HL-60 (cell line): Measurements from ENCODE around the gene ELP2.

ENCODE experiments used
- DNase-seq, 2 experiments: peaks; one replicate each; pipeline ENCODE4 v3.0.0-alpha.2; 2010 to 2020; ENCODE audit warnings: low read depth in 1 of 2, low spot score in 1 of 2
- H3K27ac ChIP-seq: fragments of 250-450 bp; sonication (Bioruptor Pico); replicated peaks from 2 replicates; pipeline ENCODE4 v1.5.1; 2020; ENCODE audit warnings: mild to moderate bottlenecking, moderate library complexity
- H3K27me3 ChIP-seq: fragments of 250-450 bp; sonication (Bioruptor Pico); 2 replicates; pipeline ENCODE4 v1.5.1; 2021; ENCODE audit warnings: mild to moderate bottlenecking, moderate library complexity; ENCODE audit not compliant: insufficient read depth, poor library complexity, severe bottlenecking
- H3K4me3 ChIP-seq: replicated peaks from 2 replicates; pipeline ENCODE4 v1.5.1; 2011; ENCODE audit warnings: mild to moderate bottlenecking, control low read depth, low read length; ENCODE audit not compliant: insufficient read depth
- GABPA ChIP-seq: IDR thresholded peaks from 2 replicates; pipeline ENCODE4 v1.6.1; 2012; ENCODE audit warnings: low read depth
- POLR2AphosphoS5 ChIP-seq: IDR thresholded peaks from 2 replicates; pipeline ENCODE4 v1.6.1; 2012; ENCODE audit warnings: low read depth
- SPI1 ChIP-seq: IDR thresholded peaks from 2 replicates; pipeline ENCODE4 v1.6.1; 2012; ENCODE audit warnings: low read depth, mild to moderate bottlenecking, borderline replicate concordance
- TF ChIP-seq, protein P1 (sequence below): IDR thresholded peaks from one replicate; pipeline ENCODE4 v1.5.1; 2011; ENCODE audit warnings: low read length, control low read depth, inconsistent platforms; ENCODE audit not compliant: insufficient read depth
- TF ChIP-seq, protein P2 (sequence below): IDR thresholded peaks from 2 replicates; pipeline ENCODE4 v1.6.1; 2012; ENCODE audit warnings: low read depth; ENCODE audit not compliant: insufficient replicate concordance

Gene ELP2

DNA sequence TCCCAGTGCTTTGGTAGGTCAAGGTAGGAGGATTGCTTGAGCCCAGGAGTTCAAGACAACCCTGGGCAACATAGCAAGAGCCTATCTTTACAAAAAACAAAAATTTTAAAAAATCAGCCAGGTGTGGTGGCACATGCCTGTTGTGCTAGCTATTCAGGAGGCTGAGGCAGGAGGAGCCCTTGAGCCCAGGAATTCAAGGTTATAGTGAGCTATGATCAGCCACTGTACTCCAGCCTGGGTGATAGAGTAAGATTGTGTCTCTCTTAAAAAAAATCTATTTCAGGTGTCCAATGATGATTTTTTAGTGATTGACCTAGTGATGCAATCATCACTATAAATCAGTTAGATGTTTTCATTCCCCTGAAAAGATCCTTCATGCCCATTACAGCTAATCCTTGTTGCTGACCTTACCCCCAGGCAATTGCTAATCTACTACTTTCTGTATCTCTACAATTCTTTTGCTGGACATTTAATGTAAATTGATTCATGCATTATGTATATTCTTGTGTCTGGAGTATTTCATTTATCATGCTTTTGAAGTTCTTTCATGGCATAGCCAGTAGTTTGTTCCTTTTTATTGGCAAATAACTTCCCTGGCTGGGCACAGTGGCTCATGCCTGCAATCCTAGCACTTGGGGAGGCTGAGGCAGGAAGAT is 67.9 kb downstream of the ELP2 start:
- Histone ChIP-seq H3K27me3 (peaks cover 9% of the 10 kb centered on the region), H3K4me3 (no peak overlapping the region), H3K27ac (no peak overlapping the region)
- TF ChIP-seq, protein P1, sequence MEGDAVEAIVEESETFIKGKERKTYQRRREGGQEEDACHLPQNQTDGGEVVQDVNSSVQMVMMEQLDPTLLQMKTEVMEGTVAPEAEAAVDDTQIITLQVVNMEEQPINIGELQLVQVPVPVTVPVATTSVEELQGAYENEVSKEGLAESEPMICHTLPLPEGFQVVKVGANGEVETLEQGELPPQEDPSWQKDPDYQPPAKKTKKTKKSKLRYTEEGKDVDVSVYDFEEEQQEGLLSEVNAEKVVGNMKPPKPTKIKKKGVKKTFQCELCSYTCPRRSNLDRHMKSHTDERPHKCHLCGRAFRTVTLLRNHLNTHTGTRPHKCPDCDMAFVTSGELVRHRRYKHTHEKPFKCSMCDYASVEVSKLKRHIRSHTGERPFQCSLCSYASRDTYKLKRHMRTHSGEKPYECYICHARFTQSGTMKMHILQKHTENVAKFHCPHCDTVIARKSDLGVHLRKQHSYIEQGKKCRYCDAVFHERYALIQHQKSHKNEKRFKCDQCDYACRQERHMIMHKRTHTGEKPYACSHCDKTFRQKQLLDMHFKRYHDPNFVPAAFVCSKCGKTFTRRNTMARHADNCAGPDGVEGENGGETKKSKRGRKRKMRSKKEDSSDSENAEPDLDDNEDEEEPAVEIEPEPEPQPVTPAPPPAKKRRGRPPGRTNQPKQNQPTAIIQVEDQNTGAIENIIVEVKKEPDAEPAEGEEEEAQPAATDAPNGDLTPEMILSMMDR: no peak
- no peak for TF ChIP-seq POLR2AphosphoS5
- no peak for TF ChIP-seq GABPA
- TF ChIP-seq SPI1: no peak
- TF ChIP-seq, protein P2, sequence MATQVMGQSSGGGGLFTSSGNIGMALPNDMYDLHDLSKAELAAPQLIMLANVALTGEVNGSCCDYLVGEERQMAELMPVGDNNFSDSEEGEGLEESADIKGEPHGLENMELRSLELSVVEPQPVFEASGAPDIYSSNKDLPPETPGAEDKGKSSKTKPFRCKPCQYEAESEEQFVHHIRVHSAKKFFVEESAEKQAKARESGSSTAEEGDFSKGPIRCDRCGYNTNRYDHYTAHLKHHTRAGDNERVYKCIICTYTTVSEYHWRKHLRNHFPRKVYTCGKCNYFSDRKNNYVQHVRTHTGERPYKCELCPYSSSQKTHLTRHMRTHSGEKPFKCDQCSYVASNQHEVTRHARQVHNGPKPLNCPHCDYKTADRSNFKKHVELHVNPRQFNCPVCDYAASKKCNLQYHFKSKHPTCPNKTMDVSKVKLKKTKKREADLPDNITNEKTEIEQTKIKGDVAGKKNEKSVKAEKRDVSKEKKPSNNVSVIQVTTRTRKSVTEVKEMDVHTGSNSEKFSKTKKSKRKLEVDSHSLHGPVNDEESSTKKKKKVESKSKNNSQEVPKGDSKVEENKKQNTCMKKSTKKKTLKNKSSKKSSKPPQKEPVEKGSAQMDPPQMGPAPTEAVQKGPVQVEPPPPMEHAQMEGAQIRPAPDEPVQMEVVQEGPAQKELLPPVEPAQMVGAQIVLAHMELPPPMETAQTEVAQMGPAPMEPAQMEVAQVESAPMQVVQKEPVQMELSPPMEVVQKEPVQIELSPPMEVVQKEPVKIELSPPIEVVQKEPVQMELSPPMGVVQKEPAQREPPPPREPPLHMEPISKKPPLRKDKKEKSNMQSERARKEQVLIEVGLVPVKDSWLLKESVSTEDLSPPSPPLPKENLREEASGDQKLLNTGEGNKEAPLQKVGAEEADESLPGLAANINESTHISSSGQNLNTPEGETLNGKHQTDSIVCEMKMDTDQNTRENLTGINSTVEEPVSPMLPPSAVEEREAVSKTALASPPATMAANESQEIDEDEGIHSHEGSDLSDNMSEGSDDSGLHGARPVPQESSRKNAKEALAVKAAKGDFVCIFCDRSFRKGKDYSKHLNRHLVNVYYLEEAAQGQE: no peak
- DNase-seq: no peak

DNA sequence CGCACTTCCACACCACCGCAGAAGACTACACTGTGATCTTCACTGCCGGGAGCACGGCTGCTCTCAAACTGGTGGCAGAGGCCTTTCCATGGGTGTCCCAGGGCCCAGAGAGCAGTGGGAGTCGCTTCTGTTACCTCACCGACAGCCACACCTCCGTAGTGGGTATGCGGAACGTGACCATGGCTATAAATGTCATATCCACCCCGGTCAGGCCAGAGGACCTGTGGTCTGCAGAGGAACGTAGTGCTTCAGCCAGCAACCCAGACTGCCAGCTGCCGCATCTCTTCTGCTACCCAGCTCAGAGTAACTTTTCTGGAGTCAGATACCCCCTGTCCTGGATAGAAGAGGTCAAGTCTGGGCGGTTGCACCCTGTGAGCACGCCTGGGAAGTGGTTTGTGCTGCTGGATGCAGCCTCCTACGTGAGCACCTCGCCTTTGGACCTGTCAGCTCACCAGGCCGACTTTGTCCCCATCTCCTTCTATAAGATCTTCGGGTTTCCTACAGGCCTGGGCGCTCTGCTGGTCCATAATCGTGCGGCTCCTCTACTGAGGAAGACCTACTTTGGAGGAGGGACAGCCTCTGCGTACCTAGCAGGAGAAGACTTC is 70.1 kb downstream of the ELP2 start:
- Histone ChIP-seq H3K27me3 (peaks cover 6% of the 10 kb centered on the region), H3K4me3 (no peak overlapping the region), H3K27ac (no peak overlapping the region)
- no peak for DNase-seq
- TF ChIP-seq SPI1 (no peak), GABPA (no peak), POLR2AphosphoS5 (no peak)
- TF ChIP-seq, protein P1: no peak
- TF ChIP-seq, protein P2: no peak

DNA sequence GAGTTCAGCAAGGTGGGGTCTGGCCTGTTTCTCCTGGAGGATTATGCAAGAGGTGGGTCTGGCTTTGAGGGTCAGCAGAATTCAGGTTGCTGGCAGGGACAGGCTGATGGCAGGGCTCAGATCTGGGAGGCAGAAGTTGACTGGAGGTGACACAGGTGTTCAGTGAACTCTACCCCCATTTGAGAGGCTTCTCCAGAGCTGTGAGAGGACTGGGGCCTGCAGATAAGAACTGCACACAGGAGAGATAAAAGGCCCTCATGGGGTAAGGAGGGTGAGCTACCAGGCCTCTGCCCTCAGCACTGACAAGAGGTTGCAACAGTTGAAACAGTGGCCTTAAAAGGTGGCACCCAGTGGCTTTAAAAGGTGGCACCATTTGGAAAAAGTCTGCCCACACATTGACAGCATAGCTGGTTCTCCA is 70.7 kb downstream of the ELP2 start:
- no peak overlapping the region for H3K27ac ChIP-seq
- no peak overlapping the region for H3K4me3 ChIP-seq
- TF ChIP-seq SPI1 (no peak), GABPA (no peak), POLR2AphosphoS5 (no peak)
- TF ChIP-seq, protein P1: no peak
- TF ChIP-seq, protein P2: no peak
- DNase-seq: no peak
- H3K27me3 ChIP-seq: peaks cover under 1% of the 10 kb centered on the region
